A549 (cell line): ENCODE results near the gene IL1RAP.

Source experiments
- HOXA7 ChIP-seq: fragments of 250-450 bp; sonication (Bioruptor Pico); IDR thresholded peaks from 2 replicates; pipeline ENCODE4 v1.5.0; 2020; ENCODE audit warnings: mild to moderate bottlenecking, moderate library complexity
- REST ChIP-seq: fragments of 200-600 bp; sonication (generic); IDR thresholded peaks from 2 replicates; pipeline ENCODE4 v1.6.1; 2016; ENCODE audit warnings: antibody characterized with exemption, mild to moderate bottlenecking, moderate library complexity
- SMC3 ChIP-seq: fragments of >200 bp; sonication (Bioruptor Twin); formaldehyde crosslinking; IDR thresholded peaks from 3 replicates; pipeline ENCODE4 v1.6.1; 2018; ENCODE audit warnings: inconsistent platforms
- TF ChIP-seq, protein P1 (sequence below): fragments of >200 bp; sonication (Bioruptor Twin); formaldehyde crosslinking; IDR thresholded peaks from 3 replicates; pipeline ENCODE4 v1.5.1; 2016

DNA sequence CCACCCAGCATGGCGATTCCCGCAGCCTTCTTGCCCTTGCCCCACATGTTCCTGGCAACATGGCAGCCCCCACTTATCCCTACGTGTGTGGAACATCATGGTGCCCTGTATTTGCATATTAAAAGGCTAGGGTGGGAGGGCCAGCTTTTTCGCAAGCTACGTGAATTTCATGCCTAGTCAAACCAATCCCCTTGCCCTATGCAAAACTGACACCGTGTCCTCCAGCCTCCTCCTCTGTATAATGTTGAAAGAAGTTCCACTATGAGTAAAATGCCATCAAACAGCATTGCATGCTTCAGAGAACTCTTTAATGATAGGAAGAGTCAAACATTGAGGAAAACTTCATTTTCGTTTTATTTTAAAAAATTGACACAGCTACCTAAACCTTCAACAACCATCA is 170.9 kb downstream of the IL1RAP start:
- no peak for TF ChIP-seq REST
- TF ChIP-seq, protein P1, sequence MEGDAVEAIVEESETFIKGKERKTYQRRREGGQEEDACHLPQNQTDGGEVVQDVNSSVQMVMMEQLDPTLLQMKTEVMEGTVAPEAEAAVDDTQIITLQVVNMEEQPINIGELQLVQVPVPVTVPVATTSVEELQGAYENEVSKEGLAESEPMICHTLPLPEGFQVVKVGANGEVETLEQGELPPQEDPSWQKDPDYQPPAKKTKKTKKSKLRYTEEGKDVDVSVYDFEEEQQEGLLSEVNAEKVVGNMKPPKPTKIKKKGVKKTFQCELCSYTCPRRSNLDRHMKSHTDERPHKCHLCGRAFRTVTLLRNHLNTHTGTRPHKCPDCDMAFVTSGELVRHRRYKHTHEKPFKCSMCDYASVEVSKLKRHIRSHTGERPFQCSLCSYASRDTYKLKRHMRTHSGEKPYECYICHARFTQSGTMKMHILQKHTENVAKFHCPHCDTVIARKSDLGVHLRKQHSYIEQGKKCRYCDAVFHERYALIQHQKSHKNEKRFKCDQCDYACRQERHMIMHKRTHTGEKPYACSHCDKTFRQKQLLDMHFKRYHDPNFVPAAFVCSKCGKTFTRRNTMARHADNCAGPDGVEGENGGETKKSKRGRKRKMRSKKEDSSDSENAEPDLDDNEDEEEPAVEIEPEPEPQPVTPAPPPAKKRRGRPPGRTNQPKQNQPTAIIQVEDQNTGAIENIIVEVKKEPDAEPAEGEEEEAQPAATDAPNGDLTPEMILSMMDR: no peak
- no peak for TF ChIP-seq HOXA7 (CRISPR knock-in tag)
- no peak for TF ChIP-seq SMC3
